HG03039 (cell line): ENCODE data around the gene ABCC2.
"Not testable (repeated sequence)": the region's sequence is repeated elsewhere in the genome, so short reads cannot be mapped to it uniquely, and the experiment has no call there.

Experiments
- ATAC-seq: cut with Tn5 transposase; IDR thresholded peaks from one replicate; pipeline ENCODE4 v1.9.1; 2021; ENCODE audit warnings: mild to moderate bottlenecking, moderate library complexity; ENCODE audit not compliant: unreplicated experiment

The ABCC2 gene

DNA sequence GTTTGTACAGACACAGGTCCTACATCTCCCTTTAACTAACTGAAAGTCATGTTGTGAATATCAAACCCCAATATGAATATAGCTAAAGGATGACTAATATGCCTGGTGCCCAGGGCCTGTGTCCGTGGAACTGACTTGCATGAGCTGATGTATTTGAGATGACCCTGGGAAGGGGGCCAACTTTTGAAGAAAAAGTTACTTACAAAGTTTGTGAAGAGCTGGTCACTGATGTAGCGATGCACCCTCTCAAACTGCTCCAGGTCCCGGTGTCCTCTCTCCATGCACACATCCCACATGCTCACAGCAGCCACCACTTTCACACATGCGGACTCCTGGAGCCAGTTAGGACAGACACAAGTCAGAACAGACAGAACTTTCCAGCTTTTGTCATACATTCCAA, 106.2 kb downstream of the ABCC2 start:
- no peak for ATAC-seq

DNA sequence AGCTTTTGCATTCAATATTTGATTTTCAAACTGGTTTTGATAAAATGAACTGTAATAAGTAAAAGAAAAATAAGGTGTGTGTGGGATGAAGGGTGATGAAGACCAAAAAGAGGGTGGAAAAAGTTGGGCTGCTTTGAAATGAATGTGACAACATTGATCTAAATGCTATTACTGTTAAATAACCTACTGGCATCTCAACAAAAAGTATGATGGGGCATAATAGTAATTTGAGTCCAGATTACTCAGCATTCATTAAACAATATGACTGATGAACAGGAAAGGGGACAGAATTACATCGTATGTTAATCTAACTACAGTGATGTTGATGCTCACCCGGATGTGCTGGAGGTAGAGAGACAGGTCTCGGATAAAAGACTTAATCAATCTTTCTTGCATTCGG, 112.2 kb downstream of the ABCC2 start:
- no peak for ATAC-seq

GRCh38 chr10:99895066-99895465, 112.6 kb downstream of the ABCC2 start:
- not testable (repeated sequence) for ATAC-seq

GRCh38 chr10:99895867-99896266, 113.4 kb downstream of the ABCC2 start:
- no peak for ATAC-seq
